PFSK-1 (cell line): ENCODE measurements around the gene TBX19.

Source experiments
- FOXP2 ChIP-seq: optimal IDR thresholded peaks from 2 replicates; pipeline ENCODE3; 2011; ENCODE audit warnings: borderline replicate concordance, control low read depth, inconsistent platforms; ENCODE audit not compliant: insufficient read depth; ENCODE audit errors: extremely low read length, extremely low read depth
- POLR2AphosphoS5 ChIP-seq: IDR thresholded peaks from 2 replicates; pipeline ENCODE4 v1.6.1; 2012; ENCODE audit warnings: low read depth, mild to moderate bottlenecking, control low read depth, low read length, moderate library complexity
- SIN3A ChIP-seq: IDR thresholded peaks from 2 replicates; pipeline ENCODE4 v1.6.1; 2012; ENCODE audit warnings: mild to moderate bottlenecking, low read length, moderate library complexity, borderline replicate concordance; ENCODE audit not compliant: insufficient read depth
- TAF1 ChIP-seq: IDR thresholded peaks from 2 replicates; pipeline ENCODE4 v1.6.1; 2012; ENCODE audit warnings: low read length, control low read depth, borderline replicate concordance; ENCODE audit not compliant: insufficient read depth
- TF ChIP-seq, protein P1 (sequence below), 2 experiments: IDR thresholded peaks; 2 replicates each; pipeline versions ENCODE4 v1.6.1 to v1.8.0; 2011 to 2012; ENCODE audit warnings: low read depth in 2 of 2, low read length in 2 of 2, control low read depth in 1 of 2, inconsistent platforms in 1 of 2, mild to moderate bottlenecking in 1 of 2, moderate library complexity in 1 of 2; ENCODE audit not compliant: insufficient read depth in 1 of 2

Gene TBX19

DNA sequence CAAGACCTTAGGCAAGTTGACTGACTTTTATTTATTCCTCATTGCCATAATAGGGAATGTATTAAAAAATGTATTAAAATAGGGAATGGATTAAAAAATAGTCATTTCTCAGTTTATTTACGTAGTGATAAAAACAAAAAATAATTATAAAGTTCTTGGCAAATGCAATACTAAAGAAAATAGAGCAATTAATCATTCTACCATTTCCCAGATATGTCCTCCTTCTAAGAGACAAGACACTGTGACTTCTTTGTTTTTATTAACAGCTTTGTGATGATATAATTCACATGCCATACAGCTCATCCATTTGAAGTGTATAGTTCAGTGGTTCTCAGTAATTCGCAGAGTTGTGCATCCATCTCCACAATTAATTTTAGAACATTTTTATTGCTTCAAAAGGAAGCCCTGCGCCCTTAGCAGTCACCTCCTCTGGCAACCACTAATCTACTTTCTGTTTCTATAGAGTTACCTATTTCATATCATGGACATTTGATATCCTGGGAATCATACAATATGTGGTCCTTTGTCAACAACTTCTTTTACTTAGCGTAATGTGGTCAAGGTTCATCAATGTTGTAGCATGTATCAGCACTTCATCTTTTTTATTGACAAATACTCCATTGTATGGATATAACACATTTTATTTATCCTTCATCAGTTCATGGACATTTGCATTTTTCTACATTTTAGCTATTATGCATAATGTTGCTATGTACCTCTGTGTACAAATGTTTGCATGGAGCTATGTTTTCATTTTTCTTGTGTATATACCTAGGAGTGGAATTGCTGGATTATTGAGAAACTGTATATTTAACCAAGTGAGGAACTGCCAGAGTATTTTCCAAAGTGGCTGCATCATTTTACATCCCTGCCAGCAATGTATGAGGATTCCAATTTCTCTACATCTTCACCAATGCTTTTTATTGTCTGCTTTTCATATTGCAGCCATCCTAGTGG is 5.6 kb downstream of the TBX19 start:
- no peak for TF ChIP-seq TAF1
- no peak for TF ChIP-seq FOXP2
- TF ChIP-seq, protein P1, sequence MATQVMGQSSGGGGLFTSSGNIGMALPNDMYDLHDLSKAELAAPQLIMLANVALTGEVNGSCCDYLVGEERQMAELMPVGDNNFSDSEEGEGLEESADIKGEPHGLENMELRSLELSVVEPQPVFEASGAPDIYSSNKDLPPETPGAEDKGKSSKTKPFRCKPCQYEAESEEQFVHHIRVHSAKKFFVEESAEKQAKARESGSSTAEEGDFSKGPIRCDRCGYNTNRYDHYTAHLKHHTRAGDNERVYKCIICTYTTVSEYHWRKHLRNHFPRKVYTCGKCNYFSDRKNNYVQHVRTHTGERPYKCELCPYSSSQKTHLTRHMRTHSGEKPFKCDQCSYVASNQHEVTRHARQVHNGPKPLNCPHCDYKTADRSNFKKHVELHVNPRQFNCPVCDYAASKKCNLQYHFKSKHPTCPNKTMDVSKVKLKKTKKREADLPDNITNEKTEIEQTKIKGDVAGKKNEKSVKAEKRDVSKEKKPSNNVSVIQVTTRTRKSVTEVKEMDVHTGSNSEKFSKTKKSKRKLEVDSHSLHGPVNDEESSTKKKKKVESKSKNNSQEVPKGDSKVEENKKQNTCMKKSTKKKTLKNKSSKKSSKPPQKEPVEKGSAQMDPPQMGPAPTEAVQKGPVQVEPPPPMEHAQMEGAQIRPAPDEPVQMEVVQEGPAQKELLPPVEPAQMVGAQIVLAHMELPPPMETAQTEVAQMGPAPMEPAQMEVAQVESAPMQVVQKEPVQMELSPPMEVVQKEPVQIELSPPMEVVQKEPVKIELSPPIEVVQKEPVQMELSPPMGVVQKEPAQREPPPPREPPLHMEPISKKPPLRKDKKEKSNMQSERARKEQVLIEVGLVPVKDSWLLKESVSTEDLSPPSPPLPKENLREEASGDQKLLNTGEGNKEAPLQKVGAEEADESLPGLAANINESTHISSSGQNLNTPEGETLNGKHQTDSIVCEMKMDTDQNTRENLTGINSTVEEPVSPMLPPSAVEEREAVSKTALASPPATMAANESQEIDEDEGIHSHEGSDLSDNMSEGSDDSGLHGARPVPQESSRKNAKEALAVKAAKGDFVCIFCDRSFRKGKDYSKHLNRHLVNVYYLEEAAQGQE (IDR thresholded peaks at IDR 0.05; ENCODE audit: insufficient read depth in 1 of 2, low read depth in 2 of 2, low read length in 2 of 2): no peak
- no peak for TF ChIP-seq SIN3A
- no peak for TF ChIP-seq POLR2AphosphoS5

DNA sequence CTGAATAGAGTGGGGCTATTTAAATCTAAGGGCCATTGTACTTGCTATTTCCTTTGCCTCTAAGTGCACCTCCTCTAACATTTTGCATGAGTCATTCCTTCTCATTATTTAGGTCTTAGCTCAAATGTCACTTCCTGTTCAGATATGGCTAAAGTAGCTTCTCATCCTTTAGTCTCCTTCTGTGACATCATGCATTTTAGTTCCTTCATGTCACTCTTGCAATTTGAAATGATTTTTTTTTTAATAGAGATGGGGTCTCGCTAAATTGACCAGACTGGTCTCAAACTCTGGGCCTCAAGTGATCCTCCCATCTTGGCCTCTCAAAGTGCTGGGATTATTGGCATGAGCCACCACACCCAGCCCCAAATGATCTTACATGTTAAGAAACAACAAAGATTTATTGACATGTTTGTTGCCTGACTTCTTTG is 6.6 kb downstream of the TBX19 start:
- no peak for TF ChIP-seq TAF1
- TF ChIP-seq, protein P1 (IDR thresholded peaks at IDR 0.05; ENCODE audit: insufficient read depth in 1 of 2, low read depth in 2 of 2, low read length in 2 of 2): no peak
- no peak for TF ChIP-seq SIN3A

DNA sequence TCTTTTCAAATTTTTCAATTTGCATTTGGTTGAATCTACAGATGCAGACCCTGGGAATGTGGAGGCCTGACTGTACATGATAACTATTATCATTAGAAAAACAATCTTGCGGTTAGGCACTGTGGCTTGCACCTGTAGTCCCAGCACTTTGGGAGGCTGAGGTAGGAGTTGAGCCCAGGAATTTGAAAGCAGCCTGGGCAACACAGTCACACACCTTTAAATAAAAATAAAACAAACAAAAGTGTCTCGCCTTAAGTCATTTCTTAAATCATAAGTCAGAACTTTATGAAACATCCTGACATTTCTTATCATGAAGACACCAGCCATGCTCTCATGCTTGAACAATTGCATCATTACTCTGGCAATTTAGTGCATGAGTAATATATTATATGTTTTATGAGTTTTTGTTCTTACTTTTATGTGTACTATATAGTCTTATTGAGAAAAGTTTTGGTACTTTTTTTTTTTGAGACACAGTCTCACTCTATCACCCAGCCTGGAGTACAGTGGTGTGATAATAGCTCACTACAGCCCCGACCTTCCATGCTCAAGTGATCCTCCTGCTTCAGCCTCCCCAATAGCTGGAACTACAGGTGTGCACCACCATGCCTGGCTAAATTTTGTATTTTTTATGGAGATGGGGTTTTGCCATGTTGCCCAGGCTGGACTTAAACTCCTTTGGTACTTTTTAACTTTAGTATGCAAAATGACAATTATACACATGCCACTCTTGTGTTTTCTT is 7.8 kb downstream of the TBX19 start:
- TF ChIP-seq, protein P1 (IDR thresholded peaks at IDR 0.05; ENCODE audit: insufficient read depth in 1 of 2, low read depth in 2 of 2, low read length in 2 of 2): no peak
- TF ChIP-seq TAF1: no peak
- no peak for TF ChIP-seq FOXP2
- no peak for TF ChIP-seq POLR2AphosphoS5
- TF ChIP-seq SIN3A: no peak

DNA sequence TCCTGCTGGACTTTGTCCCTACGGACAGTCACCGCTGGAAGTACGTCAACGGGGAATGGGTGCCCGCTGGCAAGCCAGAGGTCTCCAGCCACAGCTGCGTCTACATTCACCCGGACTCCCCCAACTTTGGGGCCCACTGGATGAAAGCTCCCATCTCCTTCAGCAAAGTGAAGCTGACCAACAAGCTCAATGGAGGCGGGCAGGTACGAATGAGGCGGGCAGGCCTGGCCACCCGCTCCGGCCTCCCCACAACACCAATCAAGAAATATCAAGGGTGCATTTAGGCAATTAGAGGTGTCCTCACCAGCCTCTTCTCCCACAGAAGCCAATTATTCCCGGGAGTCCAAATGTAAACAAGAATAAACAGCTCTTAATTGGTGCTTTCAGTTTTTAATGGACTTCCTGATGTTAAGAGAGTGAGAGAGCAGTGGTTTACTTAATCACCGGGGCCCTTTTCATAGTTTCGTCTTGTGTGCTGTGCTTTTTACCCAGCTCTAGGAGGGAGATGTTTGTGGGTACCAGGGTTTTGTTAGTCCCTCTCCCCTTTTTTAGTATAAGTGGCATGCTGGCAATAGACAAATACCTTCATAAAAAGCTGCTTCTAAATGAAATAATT is 10.7 kb downstream of the TBX19 start:
- TF ChIP-seq, protein P1 (IDR thresholded peaks at IDR 0.05; ENCODE audit: insufficient read depth in 1 of 2, low read depth in 2 of 2, low read length in 2 of 2): no peak
- TF ChIP-seq POLR2AphosphoS5 (no peak), TAF1 (no peak), SIN3A (no peak), FOXP2 (no peak)
